H9 (cell line): Measurements from ENCODE around the gene PAQR3. TPM values are rescaled to one million over a fixed set of nuclear protein-coding genes. Genes with fewer than 3 reads are reported as not detected.

Source experiments
- DNase-seq: peaks from one replicate; pipeline ENCODE4 v3.0.0-alpha.2; 2017
- H2AFZ ChIP-seq: one replicate; pipeline ENCODE4 v1.6.1; 2013; ENCODE audit warnings: mild to moderate bottlenecking, low read length, control low read depth, moderate library complexity
- H2AK5ac ChIP-seq: 2 replicates; pipeline ENCODE4 v1.6.1; 2013; ENCODE audit warnings: low read length, control low read depth, mixed read lengths; ENCODE audit not compliant: insufficient read length
- H2BK120ac ChIP-seq: one replicate; pipeline ENCODE4 v1.6.1; 2013; ENCODE audit warnings: low read depth, mild to moderate bottlenecking, low read length, control low read depth, inconsistent platforms; ENCODE audit not compliant: poor library complexity, severe bottlenecking
- H2BK12ac ChIP-seq: 2 replicates; pipeline ENCODE4 v1.6.1; 2013; ENCODE audit warnings: low read length, control low read depth, mixed read lengths, low read depth; ENCODE audit not compliant: insufficient read length
- H2BK15ac ChIP-seq: 2 replicates; pipeline ENCODE4 v1.6.1; 2013; ENCODE audit warnings: low read depth, low read length, control low read depth
- H2BK20ac ChIP-seq: one replicate; pipeline ENCODE4 v1.6.1; 2013; ENCODE audit warnings: low read depth, mild to moderate bottlenecking, low read length, control low read depth, inconsistent platforms; ENCODE audit not compliant: poor library complexity, severe bottlenecking
- H2BK5ac ChIP-seq: 2 replicates; pipeline ENCODE4 v1.6.1; 2013; ENCODE audit warnings: low read length, control low read depth, mixed read lengths; ENCODE audit not compliant: insufficient read length
- H3K14ac ChIP-seq: 2 replicates; pipeline ENCODE4 v1.6.1; 2013; ENCODE audit warnings: low read length, control low read depth; ENCODE audit not compliant: insufficient read depth
- H3K18ac ChIP-seq: 2 replicates; pipeline ENCODE4 v1.6.1; 2013; ENCODE audit warnings: low read depth, mild to moderate bottlenecking, mixed read lengths, low read length, control low read depth; ENCODE audit not compliant: insufficient read length
- H3K23ac ChIP-seq: 2 replicates; pipeline ENCODE4 v1.6.1; 2013; ENCODE audit warnings: low read length, control low read depth, mixed read lengths, low read depth; ENCODE audit not compliant: insufficient read length
- H3K23me2 ChIP-seq: 2 replicates; pipeline ENCODE4 v1.6.1; 2013; ENCODE audit warnings: low read depth, mild to moderate bottlenecking, mixed read lengths, low read length, control low read depth; ENCODE audit not compliant: insufficient read length, poor library complexity, severe bottlenecking
- H3K27ac ChIP-seq: 2 replicates; pipeline ENCODE4 v1.5.1; 2013; ENCODE audit warnings: low read length, control low read depth, mixed read lengths, low read depth; ENCODE audit not compliant: insufficient read length
- H3K27me3 ChIP-seq: 2 replicates; pipeline ENCODE4 v1.6.1; 2013; ENCODE audit warnings: low read length, control low read depth, inconsistent platforms; ENCODE audit not compliant: insufficient read depth
- H3K4ac ChIP-seq: 2 replicates; pipeline ENCODE4 v1.6.1; 2013; ENCODE audit warnings: low read depth, mild to moderate bottlenecking, control low read depth, inconsistent platforms, low read length, moderate library complexity
- H3K4me1 ChIP-seq: 2 replicates; pipeline ENCODE4 v1.6.1; 2013; ENCODE audit warnings: low read length, control low read depth, inconsistent platforms; ENCODE audit not compliant: insufficient read depth
- H3K4me2 ChIP-seq: 2 replicates; pipeline ENCODE4 v1.6.1; 2013; ENCODE audit warnings: low read length, control low read depth, mixed read lengths; ENCODE audit not compliant: insufficient read length, insufficient read depth
- H3K56ac ChIP-seq: 2 replicates; pipeline ENCODE4 v1.6.1; 2013; ENCODE audit warnings: low read depth, mild to moderate bottlenecking, mixed read lengths, low read length, control low read depth; ENCODE audit not compliant: insufficient read length
- H3K79me1 ChIP-seq: 2 replicates; pipeline ENCODE4 v1.6.1; 2013; ENCODE audit warnings: low read depth, mild to moderate bottlenecking, moderate library complexity, low read length, control low read depth, inconsistent platforms; ENCODE audit not compliant: insufficient read depth, poor library complexity, severe bottlenecking
- H3K79me2 ChIP-seq: 2 replicates; pipeline ENCODE4 v1.6.1; 2013; ENCODE audit warnings: low read length, control low read depth, inconsistent platforms; ENCODE audit not compliant: insufficient read depth
- H3K9ac ChIP-seq: 2 replicates; pipeline ENCODE4 v1.6.1; 2013; ENCODE audit warnings: low read length, control low read depth, mixed read lengths; ENCODE audit not compliant: insufficient read length; ENCODE audit errors: extremely low read depth
- H3K9me3 ChIP-seq: one replicate; pipeline ENCODE4 v1.6.1; 2013; ENCODE audit warnings: low read depth, low read length, inconsistent platforms; ENCODE audit not compliant: control insufficient read depth
- H3T11ph ChIP-seq: one replicate; pipeline ENCODE4 v1.6.1; 2013; ENCODE audit warnings: mild to moderate bottlenecking, low read length, control low read depth, inconsistent platforms
- H4K20me1 ChIP-seq: one replicate; pipeline ENCODE4 v1.6.1; 2013; ENCODE audit not compliant: control insufficient read depth, insufficient read length, insufficient read depth
- H4K5ac ChIP-seq: 2 replicates; pipeline ENCODE4 v1.6.1; 2013; ENCODE audit warnings: low read depth, mild to moderate bottlenecking, mixed read lengths, low read length, control low read depth; ENCODE audit not compliant: insufficient read length
- H4K8ac ChIP-seq: replicated peaks from 2 replicates; pipeline ENCODE4 v1.6.1; 2013; ENCODE audit warnings: low read length, control low read depth, mixed read lengths, low read depth; ENCODE audit not compliant: insufficient read length
- H4K91ac ChIP-seq: 2 replicates; pipeline ENCODE4 v1.6.1; 2013; ENCODE audit warnings: low read depth, mild to moderate bottlenecking, moderate library complexity, mixed read lengths, low read length, control low read depth; ENCODE audit not compliant: insufficient read length
- H3K27ac Mint-ChIP-seq, 3 experiments: 2 replicates in 2 of 3; 3 replicates in 1 of 3; pipeline ENCODE4 v1.8.0; 2020 to 2021; ENCODE audit warnings: mixed read lengths in 3 of 3, mild to moderate bottlenecking in 1 of 3, moderate library complexity in 1 of 3
- H3K27me3 Mint-ChIP-seq: 2 replicates; pipeline ENCODE4 v1.8.0; 2021; ENCODE audit warnings: low read depth, mild to moderate bottlenecking, moderate library complexity, mixed read lengths
- H3K36me3 Mint-ChIP-seq, 3 experiments: 2 replicates in 2 of 3; 3 replicates in 1 of 3; pipeline ENCODE4 v1.8.0; 2020 to 2021; ENCODE audit warnings: low read depth in 3 of 3, mixed read lengths in 3 of 3; ENCODE audit not compliant: insufficient read depth in 1 of 3
- H3K4me1 Mint-ChIP-seq, 2 experiments: 2 replicates each; pipeline ENCODE4 v1.8.0; 2020; ENCODE audit warnings: mixed read lengths in 2 of 2
- H3K4me3 Mint-ChIP-seq, 2 experiments: 2 replicates in 1 of 2; 3 replicates in 1 of 2; pipeline ENCODE4 v1.8.0; 2020 to 2021; ENCODE audit warnings: mild to moderate bottlenecking in 2 of 2, mixed read lengths in 2 of 2, moderate library complexity in 1 of 2
- H3K9me3 Mint-ChIP-seq, 2 experiments: 2 replicates in 1 of 2; 3 replicates in 1 of 2; pipeline ENCODE4 v1.8.0; 2020; ENCODE audit warnings: mild to moderate bottlenecking in 2 of 2, mixed read lengths in 2 of 2, moderate library complexity in 1 of 2
- CTCF ChIP-seq: fragments of 200-600 bp; sonication (generic); conservative IDR thresholded peaks from 3 replicates; pipeline ENCODE4 v1.8.0; 2021; ENCODE audit warnings: antibody characterized with exemption, mild to moderate bottlenecking
- WGBS: extraction: QIAGEN DNeasy Blood & Tissue Kit; methylation state at CpG from one replicate; pipeline ENCODE4 v1.1.7; 2013; ENCODE audit warnings: missing lambda C conversion rate, low lambda C conversion rate, mixed read lengths; ENCODE audit not compliant: insufficient read length; ENCODE audit errors: extremely low coverage; 5-methylcytosine and 5-hydroxymethylcytosine counted together
- total RNA-seq: library from RNA; stranded (reverse); gene quantifications from 2 replicates; pipeline ENCODE4 v1.2.1, GENCODE V29; 2021

The PAQR3 gene
- total RNA-seq, 1 experiment from 2014 or later = 26.3 TPM

GRCh38 chr4:78945651-78946179, 6.5 kb upstream of the PAQR3 start:
- no peak for DNase-seq
- Histone ChIP-seq H3K18ac (no peak overlapping the region), H4K91ac (no peak overlapping the region), H3K23me2 (no peaks in the 10 kb centered on the region), H3K27me3 (no peaks in the 10 kb centered on the region), H3K4me1 (no peaks in the 10 kb centered on the region), H3K14ac (no peak overlapping the region), H4K8ac (no peak overlapping the region), H3K79me1 (no peaks in the 10 kb centered on the region), H2BK15ac (no peak overlapping the region), H2BK120ac (no peak overlapping the region), H3K79me2 (no peaks in the 10 kb centered on the region), H2BK20ac (no peak overlapping the region), H2BK5ac (no peak overlapping the region), H3K9ac (no peak overlapping the region), H3K27ac (no peak overlapping the region), H3K23ac (no peak overlapping the region), H2BK12ac (no peak overlapping the region), H3K9me3 (no peaks in the 10 kb centered on the region), H2AFZ (no peak overlapping the region), H3K4me2 (no peak overlapping the region), H4K5ac (no peak overlapping the region), H3T11ph (no peak overlapping the region), H2AK5ac (no peak overlapping the region), H4K20me1 (no peaks in the 10 kb centered on the region), H3K4ac (no peak overlapping the region), H3K56ac (no peak overlapping the region)
- WGBS = no CpG with 5 or more reads among the region's 3 CpGs
- TF ChIP-seq CTCF = no peak
- peaks cover 6 to 7% of the 10 kb centered on the region in 2 experiments for H3K4me1 Mint-ChIP-seq
- H3K36me3 Mint-ChIP-seq = no peaks in the 10 kb centered on the region; a peak in 1 of 7 replicates
- H3K27ac Mint-ChIP-seq = no peak overlapping the region
- H3K27me3 Mint-ChIP-seq = peaks cover 28% of the 10 kb centered on the region
- no peaks in the 10 kb centered on the region for H3K9me3 Mint-ChIP-seq
- no peak overlapping the region for H3K4me3 Mint-ChIP-seq
